Natural killer cell (primary cell): ENCODE measurements around the gene PTH2R. TPM values are rescaled to one million over a fixed set of nuclear protein-coding genes. Genes with fewer than 3 reads are reported as not detected.
"Not testable (repeated sequence)": the region's sequence is repeated elsewhere in the genome, so short reads cannot be mapped to it uniquely, and the experiment has no call there.

Experiments
- ATAC-seq, 3 donors: fragments of 150-1000 bp in 2 of 3; fragments of 200-7000 bp in 1 of 3; cut with Tn5 transposase; 1 replicate in 1 of 3; 2 replicates in 2 of 3; pipeline ENCODE4 v1.10.0; 2021; ENCODE audit warnings: mild to moderate bottlenecking in 2 of 3, moderate library complexity in 2 of 3
- DNase-seq, 2 donors: peaks; one replicate each; pipeline versions ENCODE4 v3.0.0 to v3.0.0-alpha.2; 2013 to 2021; ENCODE audit warnings: mixed read lengths in 1 of 2
- H3K27ac ChIP-seq: one replicate; pipeline ENCODE4 v1.5.1; 2013; ENCODE audit warnings: mild to moderate bottlenecking, low read length
- H3K27me3 ChIP-seq: one replicate; pipeline ENCODE4 v1.6.1; 2013; ENCODE audit warnings: low read length; ENCODE audit not compliant: control insufficient read depth, insufficient read depth
- H3K36me3 ChIP-seq: one replicate; pipeline ENCODE4 v1.6.1; 2013; ENCODE audit warnings: low read length; ENCODE audit not compliant: control insufficient read depth, insufficient read depth
- H3K4me1 ChIP-seq: one replicate; pipeline ENCODE4 v1.6.1; 2013; ENCODE audit warnings: low read length; ENCODE audit not compliant: control insufficient read depth, insufficient read depth
- H3K4me3 ChIP-seq: one replicate; pipeline ENCODE4 v1.5.1; 2013; ENCODE audit warnings: low read length
- H3K9me3 ChIP-seq: one replicate; pipeline ENCODE4 v1.6.1; 2013; ENCODE audit warnings: low read length; ENCODE audit not compliant: control insufficient read depth, insufficient read depth
- H3K27ac Mint-ChIP-seq, 2 donors: one replicate each; pipeline ENCODE4 v1.8.0; 2022; ENCODE audit warnings: mild to moderate bottlenecking in 2 of 2, mixed read lengths in 2 of 2, moderate library complexity in 1 of 2
- H3K27me3 Mint-ChIP-seq, 2 donors: one replicate each; pipeline ENCODE4 v1.8.0; 2022; ENCODE audit warnings: low read depth in 2 of 2, mixed read lengths in 2 of 2
- H3K36me3 Mint-ChIP-seq: one replicate; pipeline ENCODE4 v1.8.0; 2022; ENCODE audit warnings: mixed read lengths
- H3K4me1 Mint-ChIP-seq, 2 donors: one replicate each; pipeline ENCODE4 v1.8.0; 2022; ENCODE audit warnings: mixed read lengths in 2 of 2
- H3K4me3 Mint-ChIP-seq: one replicate; pipeline ENCODE4 v1.8.0; 2022; ENCODE audit warnings: mild to moderate bottlenecking, moderate library complexity, mixed read lengths
- H3K9me3 Mint-ChIP-seq, 2 donors: one replicate each; pipeline ENCODE4 v1.8.0; 2022; ENCODE audit warnings: mixed read lengths in 2 of 2
- WGBS: methylation state at CpG from one replicate; pipeline ENCODE4 v1.1.7; 2013; ENCODE audit warnings: missing lambda C conversion rate; ENCODE audit not compliant: insufficient coverage; 5-methylcytosine and 5-hydroxymethylcytosine counted together
- intact Hi-C: fragments of 100-400 bp; cut with micrococcal nuclease; formaldehyde crosslinking; loops from one replicate; pipeline ENCODE4 v1.14.2; 2022
- total RNA-seq, 4 donors: library from RNA; stranded (reverse); fragments of 120-200 nt in 1 of 4; gene quantifications; one replicate each; pipeline versions ENCODE4 v1.2.3 to v1.2.4, GENCODE V29; 2013 to 2022
- TF ChIP-seq, protein P1 (sequence below): fragments of 200-600 bp; IDR thresholded peaks from one replicate; pipeline ENCODE4 v1.8.0; 2022; ENCODE audit warnings: antibody characterized with exemption

Gene PTH2R
- total RNA-seq, 3 donors from 2014 or later (not counting 1 experiment from before 2014, with no cell fraction given), result 0.50 to 0.65 (median 0.61) TPM

DNA sequence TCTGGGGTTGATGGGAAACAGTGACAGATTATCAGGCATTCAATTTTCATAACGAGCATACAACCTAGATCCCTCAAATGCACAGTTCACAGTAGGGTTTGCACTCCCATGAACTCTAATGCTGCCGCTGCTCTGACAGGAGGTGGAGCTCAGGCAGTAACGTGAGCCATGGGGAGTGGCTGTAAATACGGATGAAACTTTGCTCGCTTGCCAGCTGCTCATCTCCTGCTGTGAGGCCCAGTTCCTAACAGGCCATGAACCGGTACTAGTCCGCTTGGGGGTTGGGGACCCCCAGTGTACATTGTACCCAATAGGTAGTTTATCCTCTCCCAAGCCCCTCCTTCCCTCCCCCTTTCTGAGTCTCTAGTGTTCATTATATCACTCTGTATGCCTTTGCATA, 94.6 kb downstream of the PTH2R start:
- Mint-ChIP-seq H3K9me3 (peaks cover 2% of the 10 kb centered on the region in 2 donors), H3K4me1 (no peaks in the 10 kb centered on the region), H3K36me3 (no peaks in the 10 kb centered on the region), H3K4me3 (no peak overlapping the region), H3K27me3 (no peaks in the 10 kb centered on the region), H3K27ac (no peak overlapping the region)
- no peak overlapping the region for H3K4me3 ChIP-seq
- H3K9me3 ChIP-seq, result no peaks in the 10 kb centered on the region
- no peaks in the 10 kb centered on the region for H3K4me1 ChIP-seq
- no peak for ATAC-seq
- TF ChIP-seq, protein P1, sequence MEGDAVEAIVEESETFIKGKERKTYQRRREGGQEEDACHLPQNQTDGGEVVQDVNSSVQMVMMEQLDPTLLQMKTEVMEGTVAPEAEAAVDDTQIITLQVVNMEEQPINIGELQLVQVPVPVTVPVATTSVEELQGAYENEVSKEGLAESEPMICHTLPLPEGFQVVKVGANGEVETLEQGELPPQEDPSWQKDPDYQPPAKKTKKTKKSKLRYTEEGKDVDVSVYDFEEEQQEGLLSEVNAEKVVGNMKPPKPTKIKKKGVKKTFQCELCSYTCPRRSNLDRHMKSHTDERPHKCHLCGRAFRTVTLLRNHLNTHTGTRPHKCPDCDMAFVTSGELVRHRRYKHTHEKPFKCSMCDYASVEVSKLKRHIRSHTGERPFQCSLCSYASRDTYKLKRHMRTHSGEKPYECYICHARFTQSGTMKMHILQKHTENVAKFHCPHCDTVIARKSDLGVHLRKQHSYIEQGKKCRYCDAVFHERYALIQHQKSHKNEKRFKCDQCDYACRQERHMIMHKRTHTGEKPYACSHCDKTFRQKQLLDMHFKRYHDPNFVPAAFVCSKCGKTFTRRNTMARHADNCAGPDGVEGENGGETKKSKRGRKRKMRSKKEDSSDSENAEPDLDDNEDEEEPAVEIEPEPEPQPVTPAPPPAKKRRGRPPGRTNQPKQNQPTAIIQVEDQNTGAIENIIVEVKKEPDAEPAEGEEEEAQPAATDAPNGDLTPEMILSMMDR, result no peak
- no peaks in the 10 kb centered on the region for H3K36me3 ChIP-seq
- H3K27me3 ChIP-seq, result no peaks in the 10 kb centered on the region
- H3K27ac ChIP-seq, result no peak overlapping the region
- intact Hi-C loops, result no loop called here
- DNase-seq, result no peak
- WGBS, result 89% methylated on average over 7 of the region's 7 CpGs

DNA sequence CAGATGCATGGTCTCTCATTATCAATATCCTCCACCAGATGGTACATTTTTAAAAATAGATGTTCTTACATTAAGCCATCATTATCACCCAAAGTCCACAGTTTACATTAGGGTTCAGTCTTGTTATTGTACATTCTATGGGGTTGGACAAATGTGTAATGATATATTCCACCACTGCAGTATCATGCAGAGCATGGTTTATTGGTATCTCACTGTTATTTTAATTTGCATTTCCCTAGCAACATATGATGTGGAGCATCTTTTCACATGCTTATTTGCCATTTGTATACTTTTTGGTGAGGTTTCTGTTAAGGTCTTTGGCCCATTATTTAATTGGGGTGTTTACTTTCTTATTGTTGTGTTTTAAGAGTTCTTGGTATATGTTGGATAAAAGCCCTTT, 95.7 kb downstream of the PTH2R start:
- Mint-ChIP-seq H3K4me1 (no peaks in the 10 kb centered on the region), H3K27ac (no peak overlapping the region), H3K9me3 (peaks cover 2 to 7% of the 10 kb centered on the region in 2 donors), H3K4me3 (no peak overlapping the region), H3K27me3 (no peaks in the 10 kb centered on the region), H3K36me3 (no peaks in the 10 kb centered on the region)
- Histone ChIP-seq H3K36me3 (no peaks in the 10 kb centered on the region), H3K27ac (no peak overlapping the region), H3K4me1 (no peaks in the 10 kb centered on the region), H3K27me3 (no peaks in the 10 kb centered on the region), H3K4me3 (no peak overlapping the region), H3K9me3 (no peaks in the 10 kb centered on the region)
- DNase-seq (no peak), ATAC-seq (no peak)
- intact Hi-C loops, result no loop called here
- TF ChIP-seq, protein P1, result no peak

DNA sequence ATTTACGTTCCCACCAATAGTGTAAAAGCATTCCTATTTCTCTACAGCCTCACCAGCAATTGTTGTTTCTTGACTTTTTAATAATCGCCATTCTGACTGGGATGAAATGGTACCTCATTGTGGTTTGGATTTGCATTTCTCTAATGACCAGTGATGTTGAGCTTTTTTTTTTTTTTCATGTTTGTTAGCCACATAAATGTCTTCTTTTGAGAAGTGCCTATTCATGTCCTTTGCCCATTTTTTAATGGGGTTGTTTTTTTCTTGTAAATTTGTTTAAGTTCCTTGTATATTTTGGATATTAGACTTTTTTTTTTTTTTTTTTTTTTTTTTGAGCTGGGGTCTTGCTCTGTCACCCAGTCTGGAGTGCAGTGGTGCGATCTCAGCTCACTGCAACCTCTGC, 98.8 kb downstream of the PTH2R start:
- H3K4me1 Mint-ChIP-seq, H3K36me3 ChIP-seq, H3K27ac Mint-ChIP-seq, H3K36me3 Mint-ChIP-seq, H3K4me1 ChIP-seq, H3K9me3 ChIP-seq, H3K4me3 Mint-ChIP-seq, H3K4me3 ChIP-seq, H3K27me3 Mint-ChIP-seq, ATAC-seq, DNase-seq, H3K27me3 ChIP-seq, intact Hi-C loops, H3K27ac ChIP-seq: not testable (repeated sequence)
- 97% methylated on average over 3 of the region's 3 CpGs for WGBS
- peaks cover 5 to 14% of the 10 kb centered on the region in 2 donors for H3K9me3 Mint-ChIP-seq

DNA sequence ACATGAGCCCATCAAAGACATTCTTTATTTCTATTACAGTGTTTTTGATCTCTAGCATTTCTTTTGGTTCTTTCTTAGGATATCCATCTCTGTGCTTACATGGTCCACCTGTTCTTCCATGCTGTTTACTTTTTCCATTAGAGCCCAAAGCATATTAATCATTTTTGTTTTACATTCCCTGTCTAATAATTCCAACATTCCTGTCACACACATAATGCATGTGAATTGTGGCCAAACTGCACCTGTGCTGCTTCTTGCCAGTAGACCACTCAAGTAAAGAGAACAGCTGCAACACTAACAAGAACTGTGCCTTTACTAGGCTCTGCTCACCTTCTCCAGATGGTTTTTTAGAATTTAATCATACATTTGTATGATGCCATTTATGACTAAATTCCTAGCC, 103.0 kb downstream of the PTH2R start:
- no peaks in the 10 kb centered on the region for H3K4me1 Mint-ChIP-seq
- H3K36me3 Mint-ChIP-seq, result no peaks in the 10 kb centered on the region
- H3K9me3 ChIP-seq, result no peaks in the 10 kb centered on the region
- DNase-seq (no peak), ATAC-seq (no peak)
- H3K4me1 ChIP-seq, result no peaks in the 10 kb centered on the region
- no peak overlapping the region for H3K4me3 Mint-ChIP-seq
- no peak overlapping the region for H3K27ac Mint-ChIP-seq
- no peaks in the 10 kb centered on the region for H3K27me3 ChIP-seq
- H3K9me3 Mint-ChIP-seq, result peaks cover 10 to 12% of the 10 kb centered on the region in 2 donors
- H3K27ac ChIP-seq, result no peak overlapping the region
- no peaks in the 10 kb centered on the region for H3K27me3 Mint-ChIP-seq
- no peaks in the 10 kb centered on the region for H3K36me3 ChIP-seq
- H3K4me3 ChIP-seq, result no peak overlapping the region
- intact Hi-C loops, result no loop called here
- TF ChIP-seq, protein P1, result no peak
